GM19193 (cell line): ENCODE results near the gene SYNDIG1.

Source experiments
- POLR2A ChIP-seq: IDR thresholded peaks from 4 replicates; pipeline ENCODE4 v1.6.1; 2011; ENCODE audit not compliant: insufficient read depth, insufficient read length; ENCODE audit errors: extremely low read depth

SYNDIG1 gene

DNA sequence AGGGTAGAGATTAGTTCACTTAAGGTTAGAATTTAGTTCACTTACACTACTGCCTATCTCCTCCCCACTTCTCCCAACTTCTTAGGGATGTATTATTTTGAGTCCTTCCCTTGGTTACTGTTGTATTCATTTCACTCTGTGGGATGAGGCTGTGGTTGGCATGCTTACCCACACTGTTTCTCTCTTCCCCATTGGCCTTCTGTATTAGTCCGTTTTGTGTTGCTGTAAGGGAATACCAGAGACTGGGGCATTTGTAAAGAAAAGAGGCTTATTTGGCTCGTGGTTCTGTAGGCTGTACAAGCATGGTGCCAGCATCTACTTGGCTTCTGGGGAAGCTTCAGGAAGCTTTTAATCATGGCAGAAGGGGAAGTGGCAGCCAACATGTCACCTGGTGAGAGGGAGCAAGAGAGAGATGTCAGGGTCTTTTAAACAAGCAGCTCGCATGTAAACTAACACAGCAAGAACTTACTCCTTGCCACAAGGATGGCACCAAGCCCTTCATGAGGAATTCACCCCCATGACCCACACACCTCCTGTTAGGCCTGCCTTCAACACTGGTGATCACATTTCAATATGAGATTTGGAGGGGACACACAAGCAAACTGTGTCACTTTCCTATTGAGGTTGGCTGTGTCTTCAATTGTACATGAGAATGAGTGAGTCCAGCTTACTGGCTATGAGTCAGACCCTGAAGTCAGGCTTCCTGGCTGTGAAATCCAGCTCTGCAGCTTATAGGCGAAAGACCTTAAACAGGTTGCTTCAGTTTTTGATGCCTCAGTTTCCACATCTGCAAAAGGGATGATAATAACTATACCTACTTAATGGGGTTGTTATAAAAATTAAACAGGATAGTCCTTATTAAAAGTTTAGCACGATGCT lies 53.3 kb downstream of the SYNDIG1 start:
- no peak for TF ChIP-seq POLR2A

GRCh38 chr20:24523661-24524060 lies 54.2 kb downstream of the SYNDIG1 start:
- TF ChIP-seq POLR2A = no peak

- TF ChIP-seq POLR2A = no peak
Measured at GRCh38 chr20:24528583-24529368, 59.3 kb downstream of the SYNDIG1 start.

- TF ChIP-seq POLR2A = no peak
Measured at GRCh38 chr20:24529369-24529719, 59.9 kb downstream of the SYNDIG1 start.

DNA sequence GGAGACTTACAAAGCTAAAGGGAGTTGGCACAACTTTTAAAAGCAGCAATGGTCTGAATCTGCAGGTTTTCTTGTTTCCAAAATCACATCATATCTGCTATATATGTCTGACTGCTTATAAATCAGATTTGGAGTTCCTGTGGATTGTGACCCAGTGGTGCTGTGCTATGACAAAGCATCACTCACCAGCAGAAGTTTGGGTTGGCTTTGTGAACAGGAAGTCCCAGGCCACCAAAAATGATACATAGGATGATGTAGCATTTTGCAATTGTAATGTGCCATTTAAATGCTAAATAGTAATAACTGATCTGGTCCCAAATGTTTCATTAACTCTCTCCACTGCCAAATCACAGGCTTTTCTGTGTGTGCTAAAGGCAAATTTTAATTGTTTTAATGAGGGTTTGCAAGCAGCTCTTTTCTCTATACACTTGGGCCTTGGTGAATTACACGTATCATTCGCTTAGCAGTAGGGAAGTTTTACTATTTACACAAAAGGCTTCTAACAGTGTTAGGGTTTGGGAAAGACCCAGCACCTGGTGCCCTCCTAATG lies 60.8 kb downstream of the SYNDIG1 start:
- TF ChIP-seq POLR2A = no peak

DNA sequence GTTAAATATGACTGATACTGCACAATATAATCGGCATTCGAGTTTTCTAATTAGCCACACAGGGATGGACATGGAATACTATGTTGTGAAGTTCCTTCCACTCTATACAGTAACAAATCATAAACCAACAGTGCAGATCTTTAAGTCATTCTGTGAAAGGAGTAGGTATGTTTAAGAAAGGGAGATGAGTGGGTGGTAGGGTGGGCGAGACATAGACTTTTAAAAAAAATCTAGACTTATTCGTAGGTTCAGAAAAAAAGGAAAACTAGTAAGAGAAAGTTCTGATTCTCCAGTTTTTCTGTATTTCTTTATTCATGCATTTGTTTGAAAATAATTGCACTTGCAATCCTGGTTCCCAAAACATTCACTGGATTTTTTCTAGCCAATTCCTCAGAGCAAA lies 61.8 kb downstream of the SYNDIG1 start:
- TF ChIP-seq POLR2A = no peak

DNA sequence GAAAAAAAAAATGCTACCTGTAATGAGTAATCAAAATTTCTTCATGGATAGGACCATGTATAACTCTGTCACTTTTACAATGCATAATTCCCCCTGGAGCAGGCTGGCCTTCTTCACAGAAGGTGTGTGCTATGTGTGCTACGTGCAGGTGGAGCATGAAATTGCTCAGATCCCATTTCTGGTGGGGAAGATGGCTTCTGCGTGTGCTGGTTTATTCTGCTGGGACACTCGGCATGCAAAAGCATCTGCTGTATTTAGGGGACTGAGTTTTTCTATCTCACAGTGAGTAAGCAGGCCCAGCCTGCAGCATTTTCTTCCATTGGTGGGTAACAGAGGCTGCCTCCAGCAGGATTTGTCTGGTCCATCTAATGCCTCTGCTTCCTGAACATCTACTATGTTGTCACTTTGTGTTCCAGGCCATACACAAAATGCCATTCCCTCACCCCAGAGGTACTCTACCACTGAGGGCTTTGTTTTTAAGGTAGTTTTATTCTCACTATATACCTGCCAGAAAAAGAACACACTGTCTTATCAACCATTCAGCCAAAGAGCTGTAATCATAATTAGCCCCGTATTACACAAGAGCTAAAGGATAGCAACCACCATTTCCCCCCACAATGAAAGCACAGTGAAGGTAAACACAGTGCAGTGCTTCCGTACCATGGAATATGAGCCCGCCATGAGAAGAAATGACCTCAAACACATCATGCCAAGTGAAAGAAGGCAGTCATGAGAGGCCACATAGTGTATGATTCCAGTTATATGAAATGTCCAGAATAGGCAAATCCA lies 62.4 kb downstream of the SYNDIG1 start:
- no peak for TF ChIP-seq POLR2A

DNA sequence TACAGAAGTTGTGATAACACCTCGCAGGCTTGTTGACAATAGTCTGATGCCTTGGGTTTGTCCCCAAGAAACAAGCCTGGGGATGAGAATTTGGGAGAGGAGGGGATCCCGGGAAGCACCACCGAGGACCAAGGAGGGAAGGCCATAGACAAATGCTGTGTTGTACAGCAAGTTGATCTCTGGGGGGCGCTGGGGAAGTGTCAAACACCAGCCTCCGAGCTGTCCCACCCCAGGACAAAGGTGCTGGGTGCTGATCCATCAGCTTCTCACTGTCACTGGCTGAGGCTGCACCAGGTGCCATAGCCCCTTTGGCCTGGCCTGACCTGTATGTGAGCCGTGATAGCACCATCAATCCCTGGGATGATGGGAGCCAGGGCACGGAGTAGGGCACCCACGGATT lies 64.0 kb downstream of the SYNDIG1 start:
- no peak for TF ChIP-seq POLR2A

DNA sequence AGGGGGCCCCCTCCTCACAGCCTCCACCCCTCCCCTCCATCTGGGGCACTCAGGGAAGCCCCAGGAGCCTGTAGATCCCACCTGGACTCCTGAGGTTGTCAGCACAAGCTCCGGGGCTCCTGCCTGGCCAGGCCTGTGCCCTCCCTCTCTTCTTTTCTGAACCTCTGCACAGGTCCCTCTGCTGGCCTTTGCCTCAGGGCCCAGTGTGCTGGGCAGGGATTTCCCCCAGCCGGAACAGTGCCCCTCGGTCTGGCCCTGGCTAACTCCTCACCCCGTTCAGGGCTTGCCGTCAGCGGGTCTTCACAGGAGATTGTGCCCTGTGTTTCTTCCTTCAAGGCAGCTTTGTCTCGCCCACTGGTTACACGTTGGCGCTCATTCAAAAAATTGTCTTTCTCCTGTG lies 64.9 kb downstream of the SYNDIG1 start:
- no peak for TF ChIP-seq POLR2A

DNA sequence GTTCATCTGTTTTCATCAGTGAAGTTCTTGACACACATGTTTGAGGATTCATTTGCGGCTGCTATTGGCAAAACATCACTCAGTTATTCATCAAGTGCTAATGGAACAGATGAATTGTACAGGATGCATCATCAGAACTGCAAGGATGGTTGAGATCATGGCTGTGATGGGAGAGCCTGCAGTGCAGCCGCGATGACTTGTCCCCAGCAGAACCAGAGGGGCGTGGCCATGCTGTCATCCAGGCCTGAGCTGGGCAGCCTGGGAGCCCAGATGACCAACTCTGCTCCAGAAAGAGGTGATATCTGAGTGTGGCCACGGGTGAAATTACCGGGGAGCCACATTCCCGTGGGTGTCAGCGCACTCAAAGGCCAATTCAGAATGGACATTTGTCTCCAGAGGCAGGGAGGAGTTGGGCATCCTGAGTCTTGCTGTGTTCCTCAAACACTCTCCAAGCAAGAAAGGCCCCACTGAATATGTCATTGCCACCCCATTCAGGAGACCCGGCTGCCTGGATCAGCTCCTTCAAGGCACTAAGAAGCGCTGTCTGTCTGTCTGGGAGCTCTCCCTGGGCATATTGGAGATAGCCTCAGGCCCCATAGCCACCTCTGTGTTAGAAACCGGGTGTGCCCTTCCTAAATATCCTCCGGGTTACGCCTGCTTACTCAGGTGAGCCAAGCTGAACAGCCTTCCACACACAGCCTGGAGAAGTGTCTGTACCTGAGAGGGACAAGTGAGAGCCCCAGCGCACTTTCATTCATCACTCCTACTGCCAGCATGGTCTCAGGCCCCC lies 66.7 kb downstream of the SYNDIG1 start:
- TF ChIP-seq POLR2A = no peak

DNA sequence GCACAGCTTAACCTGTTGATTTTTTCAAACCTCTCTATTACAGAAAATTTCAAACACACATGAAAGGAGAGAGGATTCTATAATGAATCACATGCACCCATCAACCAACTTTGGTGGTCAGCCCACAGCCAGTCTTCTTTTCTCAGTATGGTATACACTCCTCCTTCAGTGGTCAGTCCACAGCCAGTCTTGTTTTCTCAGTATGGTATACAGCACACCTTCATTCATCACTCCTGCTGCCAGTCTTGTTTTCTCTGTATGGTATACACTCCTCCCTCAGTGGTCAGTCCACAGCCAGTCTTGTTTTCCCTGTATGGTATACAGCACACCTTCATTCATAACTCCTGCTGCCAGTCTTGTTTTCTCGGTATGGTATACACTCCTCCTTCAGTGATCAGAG lies 67.8 kb downstream of the SYNDIG1 start:
- no peak for TF ChIP-seq POLR2A

DNA sequence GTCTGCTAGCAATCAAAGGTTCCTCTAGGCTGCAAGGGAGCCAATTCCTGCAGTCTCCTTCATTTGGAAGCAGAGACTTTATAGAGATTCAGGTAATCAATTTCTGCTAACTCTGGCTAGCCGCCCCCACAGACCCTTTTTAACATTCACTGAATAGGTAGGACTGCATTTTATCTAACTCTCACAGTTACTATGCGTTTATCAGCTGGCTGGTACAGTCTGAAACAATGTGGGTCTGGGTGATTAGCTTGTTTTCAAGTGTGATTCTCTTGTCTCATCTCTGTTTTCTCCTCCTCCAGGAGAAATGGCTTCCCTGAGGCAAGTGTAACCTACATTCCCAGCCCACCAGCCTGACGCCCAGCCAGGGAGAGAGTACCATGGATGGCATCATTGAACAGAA lies 73.3 kb downstream of the SYNDIG1 start:
- no peak for TF ChIP-seq POLR2A

DNA sequence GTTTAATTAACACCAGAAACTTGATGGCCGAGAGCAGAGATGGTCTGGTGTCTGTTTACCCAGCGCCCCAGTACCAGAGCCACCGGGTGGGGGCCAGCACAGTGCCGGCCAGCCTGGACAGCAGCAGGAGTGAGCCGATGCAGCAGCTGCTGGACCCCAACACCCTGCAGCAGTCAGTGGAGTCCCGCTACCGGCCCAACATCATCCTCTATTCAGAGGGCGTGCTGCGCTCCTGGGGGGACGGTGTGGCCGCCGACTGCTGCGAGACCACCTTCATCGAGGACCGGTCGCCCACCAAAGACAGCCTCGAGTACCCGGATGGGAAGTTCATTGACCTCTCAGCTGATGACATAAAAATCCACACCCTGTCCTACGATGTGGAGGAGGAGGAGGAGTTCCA lies 73.7 kb downstream of the SYNDIG1 start:
- no peak for TF ChIP-seq POLR2A

GRCh38 chr20:24543741-24544140 lies 74.3 kb downstream of the SYNDIG1 start:
- TF ChIP-seq POLR2A = no peak
